CD1c-positive myeloid dendritic cell (primary cell): ENCODE measurements around the gene TMEM203.

Experiments
- DNase-seq: peaks from one replicate; pipeline ENCODE4 v3.0.0-alpha.2; 2016; ENCODE audit errors: extremely low spot score

TMEM203 gene

DNA sequence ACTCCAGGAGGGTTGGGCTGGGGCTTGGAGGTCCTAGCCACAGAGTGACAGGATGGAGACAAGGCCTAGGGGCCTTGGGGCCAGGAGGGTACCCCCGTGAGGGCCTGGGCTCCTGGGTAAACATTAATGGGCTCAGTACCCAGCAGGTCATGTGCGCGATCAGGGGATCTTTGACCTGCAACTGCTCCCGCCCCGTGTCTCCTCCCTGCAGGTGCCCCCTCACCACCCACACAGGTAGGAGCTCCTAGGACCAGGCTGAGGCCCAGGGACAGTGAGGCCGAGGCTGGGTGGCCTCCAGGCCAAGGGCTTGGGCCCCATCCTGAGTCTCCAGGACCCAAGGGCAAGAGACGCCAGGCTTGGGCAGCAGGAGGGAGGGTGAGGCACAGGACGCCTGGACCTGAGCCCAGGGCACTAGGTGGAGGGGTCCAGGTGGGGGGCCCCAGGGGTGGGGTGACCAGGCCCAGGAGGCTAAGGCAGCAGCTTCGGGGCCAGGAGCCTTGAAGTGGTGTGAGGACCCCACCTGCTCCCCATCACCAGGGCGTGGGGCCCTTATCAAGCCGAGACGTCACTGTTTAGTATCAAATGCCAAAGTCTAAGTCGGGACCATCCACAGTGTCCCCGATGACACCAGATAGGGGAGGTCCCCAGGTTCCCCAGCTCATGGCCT lies 25.4 kb upstream of the TMEM203 start, which contains the start of gene SLC34A3:
Gene SLC34A3 (plus strand): TSS at position 197 of the 667 bp plus-strand sequence. CDS start 802 bp downstream, outside the sequence.
- DNase-seq = no peak

DNA sequence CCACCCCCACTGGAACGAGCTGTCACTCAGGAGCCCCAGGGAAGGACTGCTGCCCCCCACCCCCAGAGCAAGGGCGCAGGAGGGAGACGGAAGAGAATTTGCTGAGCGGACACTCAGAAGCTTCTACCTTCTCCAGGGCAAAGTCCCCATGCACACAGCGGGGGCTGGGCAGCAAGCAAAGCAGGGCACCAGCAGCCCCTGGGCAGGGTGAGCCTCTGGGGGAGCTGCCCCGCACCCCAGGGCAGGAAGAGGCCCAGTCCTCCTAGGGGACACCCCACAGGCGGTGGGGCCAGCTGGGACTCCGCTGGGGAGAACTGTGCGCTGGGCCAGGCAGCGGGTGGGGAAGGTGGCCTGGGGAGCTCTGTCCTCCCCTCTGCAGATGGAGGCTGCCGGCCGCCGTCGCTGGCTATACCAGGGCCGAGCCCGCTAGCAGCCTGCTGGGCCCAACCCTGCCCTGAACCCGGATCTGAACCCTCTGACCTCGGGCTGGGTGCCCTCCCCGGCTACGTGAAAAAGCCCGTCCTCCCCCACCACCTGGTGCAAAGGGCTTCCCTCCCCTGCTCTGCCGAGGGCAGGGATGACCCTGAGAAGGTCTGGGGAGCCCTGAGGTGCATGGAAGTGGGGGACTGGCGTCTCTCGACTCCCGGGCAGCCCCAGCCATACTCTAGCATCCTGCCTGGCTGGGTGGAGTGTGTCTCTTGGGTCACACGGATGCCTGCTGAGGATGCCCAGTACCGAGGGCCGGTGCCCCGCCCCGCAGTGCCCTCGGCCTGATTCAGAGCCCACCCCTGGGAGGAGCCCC lies 24.7 kb upstream of the TMEM203 start:
- no peak for DNase-seq

DNA sequence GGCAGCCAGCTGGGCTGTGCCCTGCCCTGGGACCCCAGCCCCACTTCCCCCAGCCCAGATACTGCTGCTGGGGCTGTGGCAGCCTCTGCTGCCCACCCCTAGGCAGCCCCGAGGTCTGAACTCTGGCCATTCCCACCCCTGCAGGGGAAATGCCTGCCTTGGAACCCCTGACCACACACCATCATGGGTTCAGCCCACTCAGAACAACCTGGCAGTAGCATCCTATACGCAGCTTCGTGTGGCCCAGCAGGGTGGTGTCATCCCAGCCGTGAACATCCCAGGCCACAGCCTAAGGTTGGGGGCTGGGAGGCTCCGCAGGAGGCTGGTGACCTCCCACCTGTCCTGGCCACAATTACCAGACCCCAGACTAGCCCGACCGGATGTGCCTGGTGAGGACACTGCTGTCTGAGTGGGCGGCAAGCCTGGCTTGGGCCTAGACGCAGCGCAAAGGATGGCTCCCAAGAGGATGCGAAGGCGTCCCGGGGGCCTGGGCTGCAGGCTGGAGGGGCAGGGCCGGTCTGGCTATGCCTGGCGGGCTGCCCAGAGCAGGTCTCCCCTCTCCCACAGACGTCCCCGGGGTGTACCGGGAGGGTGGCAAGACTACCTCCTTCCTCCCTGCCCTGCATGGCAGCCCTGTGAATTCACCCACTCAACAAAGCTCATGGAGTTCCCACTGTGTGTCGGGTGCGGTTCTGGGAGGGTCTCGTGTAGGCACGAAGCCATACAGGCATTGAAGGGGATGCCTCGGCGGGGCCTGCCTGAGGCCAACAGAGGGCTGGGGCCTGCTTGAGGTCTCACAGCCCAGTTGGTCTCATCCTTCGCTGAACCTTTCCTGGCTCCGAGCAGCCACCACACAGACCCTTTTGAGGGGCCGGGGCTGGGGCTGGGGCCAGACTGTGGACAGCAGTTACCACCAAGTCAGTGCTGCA lies 23.8 kb upstream of the TMEM203 start:
- DNase-seq = no peak

DNA sequence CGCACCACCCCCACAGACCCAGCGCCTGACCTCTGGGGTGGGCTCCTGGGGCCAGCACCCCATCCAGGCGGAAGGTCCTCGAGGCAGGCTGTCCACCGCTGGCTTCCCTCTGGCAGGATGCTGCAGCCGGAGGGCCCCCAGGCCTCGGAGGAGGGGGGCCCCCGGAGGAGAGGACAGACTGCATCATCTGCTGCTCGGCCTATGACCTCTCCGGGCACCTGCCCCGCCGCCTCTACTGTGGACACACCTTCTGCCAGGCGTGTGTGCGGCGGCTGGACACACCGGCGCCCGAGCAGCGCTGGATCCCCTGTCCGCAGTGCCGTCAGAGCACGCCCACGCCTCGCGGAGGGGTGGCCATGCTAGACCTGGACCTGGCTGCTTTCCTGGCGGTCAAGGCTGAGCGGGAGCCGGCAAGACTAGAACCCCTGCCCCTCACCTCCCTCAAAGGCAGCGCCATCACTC lies 23.1 kb upstream of the TMEM203 start:
- DNase-seq = no peak

DNA sequence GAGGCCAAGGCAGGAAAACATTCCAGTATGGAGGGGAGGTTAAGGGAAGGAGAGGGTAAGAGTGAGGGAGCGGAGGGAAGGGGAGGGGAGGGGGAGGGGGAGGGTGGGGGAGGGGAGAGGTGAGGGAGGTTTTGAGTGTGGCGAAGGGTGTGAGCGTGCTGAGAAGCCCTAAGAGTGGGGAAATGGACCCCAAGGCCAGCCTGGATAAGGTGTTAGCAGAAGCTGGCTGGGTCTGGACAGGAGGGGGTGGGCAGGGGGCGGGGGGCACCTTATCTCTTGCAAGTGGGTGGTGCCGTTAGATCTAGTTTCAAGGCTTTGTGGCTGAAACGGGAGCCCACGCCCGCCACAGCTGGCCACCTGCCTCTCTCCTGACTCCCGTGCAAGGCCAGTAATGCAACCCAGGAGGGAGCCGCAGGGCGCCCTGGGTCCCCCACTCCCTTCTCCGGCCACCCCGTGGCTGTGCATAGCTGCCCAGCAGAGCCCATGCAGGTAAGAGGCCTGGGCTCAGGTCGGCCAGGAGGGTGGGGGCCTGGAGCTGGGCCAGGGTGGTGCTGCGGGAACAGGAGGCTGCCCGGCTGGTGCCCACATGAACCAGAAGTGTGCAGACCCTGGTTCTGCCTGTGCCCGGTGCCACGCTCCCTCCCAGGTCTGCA lies 22.5 kb upstream of the TMEM203 start:
- no peak for DNase-seq

DNA sequence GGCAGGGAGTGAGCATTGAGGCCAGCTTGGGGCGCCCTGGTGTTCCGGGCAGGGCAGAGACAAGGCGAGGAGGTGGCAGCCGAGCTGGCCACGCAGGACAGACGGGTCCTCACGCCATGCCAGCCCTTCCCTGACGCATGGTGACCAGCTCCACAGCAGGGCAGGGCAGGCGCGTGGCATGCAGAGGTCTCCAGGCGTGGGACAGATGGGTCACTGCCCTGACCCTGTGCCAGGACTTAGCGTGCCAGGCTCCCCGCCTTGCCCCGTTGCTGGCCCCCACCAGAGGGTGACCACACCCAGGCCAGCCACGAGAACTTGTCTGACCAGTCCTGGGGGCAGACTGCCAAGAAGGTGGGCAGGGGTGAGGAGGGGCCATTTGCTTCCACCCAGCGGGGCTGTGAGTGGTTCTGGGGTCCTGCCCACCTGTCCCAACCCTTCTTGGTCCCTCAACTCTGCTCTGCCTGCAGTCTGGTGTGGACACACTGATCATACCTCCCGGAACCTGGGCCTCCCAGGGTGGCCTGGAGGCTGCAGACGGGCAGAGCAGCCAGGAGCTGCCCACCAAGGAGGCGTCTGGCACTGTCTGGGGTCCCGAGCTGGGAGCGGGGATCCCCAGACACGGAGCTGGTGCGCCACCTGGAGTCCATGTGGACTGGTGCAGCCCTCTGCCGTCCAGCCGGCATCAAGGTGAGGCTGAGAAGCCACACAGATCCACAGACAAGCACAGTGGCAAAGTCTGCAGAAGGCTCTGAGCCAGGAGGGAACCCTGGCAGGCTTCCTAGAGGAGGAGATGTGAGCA lies 21.8 kb upstream of the TMEM203 start, which contains the start of gene RNF224:
Gene RNF224 (plus strand): TSS at position 449 of the 799 bp plus-strand sequence. CDS start 834 bp downstream, outside the sequence.
- peak; percentile 79 for DNase-seq

DNA sequence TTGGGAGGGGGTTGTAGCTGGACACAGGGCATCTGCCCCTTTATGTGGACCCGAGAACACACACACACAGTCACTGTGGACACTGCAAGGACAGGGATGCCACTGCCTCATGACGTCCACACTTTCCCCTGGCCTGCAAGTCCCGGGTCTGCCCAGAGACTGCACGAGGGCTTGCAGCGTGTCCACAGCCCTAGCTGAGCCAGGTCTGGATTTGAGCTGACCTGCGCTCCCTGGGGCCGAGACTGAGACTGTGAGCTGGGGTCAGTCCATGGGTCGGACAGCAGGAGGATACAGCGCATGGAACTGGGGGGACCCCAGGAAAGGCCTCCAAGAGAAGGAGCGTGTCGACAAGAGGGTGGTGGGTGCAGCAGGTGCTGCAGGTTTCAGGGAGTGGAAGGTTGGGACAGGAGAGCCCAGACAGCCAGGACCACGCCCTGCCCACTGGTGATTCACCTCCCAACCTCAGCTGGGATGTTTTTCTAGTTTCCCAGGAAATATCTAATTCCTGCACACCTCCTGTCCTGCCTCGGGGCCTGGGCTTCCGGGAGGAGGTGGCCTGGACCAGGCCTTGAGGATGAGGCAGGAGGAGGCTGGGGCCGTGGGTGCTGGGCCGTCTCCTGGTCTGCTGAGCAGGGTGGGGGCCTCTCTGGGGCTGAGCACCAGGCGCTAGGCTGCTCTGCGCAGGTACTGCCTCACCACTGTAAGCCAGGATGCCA lies 21.0 kb upstream of the TMEM203 start:
- no peak for DNase-seq

DNA sequence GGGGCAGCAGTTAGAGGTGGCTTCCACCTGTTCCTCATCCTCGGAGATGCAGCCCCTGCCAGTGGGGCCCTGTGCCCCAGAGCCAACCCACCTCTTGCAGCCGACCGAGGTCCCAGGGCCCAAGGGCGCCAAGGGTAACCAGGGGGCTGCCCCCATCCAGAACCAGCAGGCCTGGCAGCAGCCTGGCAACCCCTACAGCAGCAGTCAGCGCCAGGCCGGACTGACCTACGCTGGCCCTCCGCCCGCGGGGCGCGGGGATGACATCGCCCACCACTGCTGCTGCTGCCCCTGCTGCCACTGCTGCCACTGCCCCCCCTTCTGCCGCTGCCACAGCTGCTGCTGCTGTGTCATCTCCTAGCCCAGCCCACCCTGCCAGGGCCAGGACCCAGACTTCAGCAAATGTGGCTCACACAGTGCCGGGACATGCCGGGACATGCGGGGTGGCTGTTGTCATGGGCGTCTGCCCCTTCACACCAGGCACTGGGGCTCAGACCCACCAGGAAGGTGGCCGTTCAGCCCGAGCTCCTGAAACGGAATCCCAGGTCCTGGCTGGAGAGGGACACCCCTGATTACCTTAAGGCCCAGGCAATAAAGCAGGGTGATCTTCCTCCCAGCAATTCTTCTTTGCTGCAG lies 20.4 kb upstream of the TMEM203 start:
- no peak for DNase-seq

DNA sequence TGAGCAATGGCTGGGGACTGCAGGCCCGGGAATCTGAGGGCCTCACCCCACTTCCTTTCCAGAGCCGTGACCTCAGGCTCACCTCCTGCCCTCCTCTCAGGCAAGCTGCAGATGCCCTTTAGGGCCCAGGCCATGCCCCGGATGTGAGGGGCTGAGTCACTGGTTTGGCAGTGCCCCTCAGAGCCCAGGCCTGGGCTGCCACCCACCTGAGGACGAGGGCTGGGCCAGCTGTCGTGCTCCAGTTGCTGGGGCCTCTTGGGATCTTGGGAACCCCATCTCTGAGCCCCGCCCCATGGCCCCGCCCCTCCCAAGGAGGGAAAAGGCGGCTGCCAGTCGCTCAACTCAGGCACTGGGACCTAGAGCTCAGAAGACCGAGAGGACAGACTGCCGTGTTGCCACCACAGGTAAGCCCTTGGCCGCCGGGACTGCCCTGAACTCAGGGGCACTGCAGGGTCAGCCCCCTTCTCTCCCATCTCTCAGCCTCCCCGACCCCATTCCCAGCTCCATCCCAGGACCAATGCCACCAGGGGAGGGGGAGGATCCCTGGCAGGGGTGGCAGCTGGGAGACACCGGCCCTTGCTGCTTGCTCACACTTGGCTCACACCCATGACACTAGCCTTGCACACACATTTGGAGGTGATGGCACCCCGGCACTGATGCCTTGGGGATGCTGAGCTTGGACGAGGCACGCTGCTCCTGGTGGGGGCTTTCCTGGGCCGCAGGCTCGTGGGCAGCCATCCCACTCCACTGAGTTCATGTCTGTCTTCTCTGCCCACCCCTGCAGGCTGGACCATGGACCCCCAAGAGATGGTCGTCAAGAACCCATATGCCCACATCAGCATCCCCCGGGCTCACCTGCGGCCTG lies 19.6 kb upstream of the TMEM203 start, which contains the start of gene CYSRT1:
Gene CYSRT1 (plus strand): TSS at position 345 of the 865 bp plus-strand sequence. CDS start 448 bp downstream, at position 793.
- peak; percentile 42 for DNase-seq

DNA sequence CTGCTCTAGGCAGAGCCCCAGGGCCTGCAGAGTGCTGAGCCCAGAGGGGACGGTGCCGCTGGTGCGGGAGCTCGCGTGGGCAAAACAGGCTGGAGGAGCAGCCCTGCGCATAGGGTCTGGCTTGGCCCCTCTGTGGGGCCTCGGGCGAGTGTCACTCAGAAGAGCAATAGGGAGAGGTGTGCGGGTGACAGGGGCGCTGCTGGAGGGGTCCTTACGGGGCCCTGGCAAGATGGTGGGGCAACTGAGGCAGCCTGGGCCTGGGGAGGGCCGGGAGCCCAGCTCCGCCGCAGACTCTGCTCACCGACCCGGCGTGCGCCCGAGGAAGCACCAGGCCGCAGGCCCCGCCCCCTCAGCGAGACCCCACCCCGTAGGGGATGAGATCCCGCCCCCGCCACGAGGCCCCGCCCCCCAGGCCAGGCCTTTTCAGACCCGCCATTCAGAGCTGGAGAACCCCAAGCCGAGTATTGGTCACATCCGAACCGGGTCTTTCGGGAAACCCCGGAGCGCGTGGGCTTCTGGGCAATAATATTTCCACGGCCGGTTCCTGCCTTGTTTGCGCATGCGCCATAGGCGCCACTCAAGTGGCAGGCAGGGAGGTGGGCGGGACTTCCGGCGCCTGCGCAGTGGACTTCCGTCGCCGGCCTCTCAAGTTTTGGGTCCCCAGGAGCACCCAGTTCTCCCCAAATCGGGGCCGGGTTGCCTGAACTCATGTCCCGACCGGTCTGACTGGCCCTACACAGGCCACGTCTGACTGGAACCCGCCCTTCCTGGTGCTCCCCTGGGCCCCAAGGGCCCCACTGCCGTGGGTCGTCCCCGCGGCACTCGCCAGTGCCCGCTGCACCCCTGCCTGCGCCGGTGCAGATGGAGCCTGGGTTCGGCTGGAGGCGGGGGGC lies 17.9 kb upstream of the TMEM203 start:
- DNase-seq = peak; percentile 100

DNA sequence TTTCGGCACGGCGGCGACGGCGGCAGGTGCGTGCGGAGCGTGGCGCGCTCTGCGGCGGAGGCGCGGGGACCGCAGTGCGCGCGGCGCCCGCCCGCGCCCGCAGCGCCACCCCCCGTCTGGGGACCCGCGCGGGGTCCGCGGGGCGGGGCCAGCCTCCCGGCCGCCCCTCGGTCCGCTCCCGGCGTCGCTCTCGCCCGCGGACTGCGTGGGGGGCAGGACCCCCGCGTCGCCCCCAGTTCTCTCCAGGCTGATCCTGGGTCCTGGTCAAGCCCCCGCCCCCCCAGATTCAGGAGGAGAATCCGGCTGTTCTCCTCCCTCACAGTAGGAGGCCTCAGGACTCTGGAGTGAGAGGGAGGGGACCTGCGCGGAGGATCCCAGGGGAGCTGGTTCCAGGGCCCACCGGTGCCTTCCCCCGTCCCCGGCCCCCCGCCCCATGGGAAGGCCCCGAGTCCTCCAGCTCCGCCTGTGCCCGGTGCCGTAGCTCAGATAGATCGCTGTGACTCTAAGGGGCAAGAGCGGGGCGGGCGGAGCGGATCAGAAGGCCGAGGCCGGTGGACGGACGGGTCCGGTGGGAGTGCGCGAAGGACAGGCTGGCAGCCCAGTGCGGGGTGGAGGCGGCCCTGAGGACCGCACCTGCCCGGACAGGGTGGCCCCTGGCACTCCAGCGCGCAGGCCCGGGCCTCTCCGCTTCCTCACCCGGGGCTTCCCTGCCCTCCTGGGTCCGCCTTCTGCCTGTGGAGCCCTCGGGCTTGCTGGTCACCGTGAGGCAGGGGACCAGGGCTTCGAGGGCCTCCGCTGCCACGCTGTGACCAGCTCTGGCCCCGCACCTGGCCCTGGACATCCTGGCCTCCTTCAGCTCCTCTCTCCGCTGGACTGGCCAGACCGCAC lies 17.0 kb upstream of the TMEM203 start, which contains the start of gene RNF208:
Gene RNF208 (minus strand): TSS at position 51 of the 888 bp plus-strand sequence. CDS start 1,028 bp downstream, outside the sequence.
- no peak for DNase-seq

DNA sequence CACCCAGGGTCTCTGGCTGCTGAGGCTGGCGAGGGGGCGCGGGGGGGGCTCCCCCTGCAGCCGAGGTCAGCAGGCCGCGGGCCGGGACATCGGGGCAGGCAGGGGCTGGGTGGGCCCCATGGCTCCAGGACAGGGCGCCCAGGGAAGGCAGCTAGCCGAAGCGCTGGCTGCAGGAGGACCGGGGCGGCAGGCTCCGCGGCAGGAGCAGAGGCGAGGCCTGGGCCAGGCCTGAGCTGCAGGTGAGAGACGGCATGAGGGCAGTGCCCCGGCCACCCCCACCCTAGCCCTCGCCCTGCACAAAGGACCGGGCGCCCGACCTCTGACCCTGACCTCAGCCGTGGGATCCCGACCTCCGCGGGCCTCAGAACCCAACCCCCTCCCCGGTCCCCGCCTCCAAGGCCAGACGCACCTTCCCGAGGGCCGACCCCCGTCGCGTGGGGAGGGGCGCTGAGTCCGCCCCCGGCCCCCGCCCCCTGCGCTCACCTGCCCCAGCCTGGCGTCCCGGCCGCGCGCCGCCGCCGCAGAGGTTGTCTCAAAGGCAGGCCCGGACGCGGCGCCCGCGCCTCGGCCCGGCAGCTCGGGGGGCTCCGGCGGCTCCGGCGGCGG lies 16.2 kb upstream of the TMEM203 start:
- DNase-seq = no peak

DNA sequence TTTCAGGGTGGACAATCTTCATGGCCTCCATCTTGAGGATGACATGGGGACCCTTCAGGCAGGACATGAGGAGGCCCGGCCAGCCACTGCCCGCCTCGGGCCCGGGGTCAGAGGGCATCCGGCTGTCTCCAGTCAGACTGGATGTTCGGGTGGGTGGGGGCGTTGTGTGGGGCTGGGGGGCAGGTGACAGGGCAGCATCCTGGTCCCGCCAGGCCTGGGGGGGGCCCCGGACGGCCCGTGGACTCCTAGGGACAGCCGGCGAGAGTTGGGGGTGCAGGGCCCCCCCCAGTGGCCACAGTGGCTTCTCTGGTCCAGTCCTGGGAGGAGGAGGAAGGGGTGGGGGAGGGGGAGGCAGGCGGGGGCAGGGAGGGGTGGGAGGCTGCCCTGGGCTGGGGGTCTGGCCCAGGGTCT lies 15.7 kb upstream of the TMEM203 start:
- no peak for DNase-seq

DNA sequence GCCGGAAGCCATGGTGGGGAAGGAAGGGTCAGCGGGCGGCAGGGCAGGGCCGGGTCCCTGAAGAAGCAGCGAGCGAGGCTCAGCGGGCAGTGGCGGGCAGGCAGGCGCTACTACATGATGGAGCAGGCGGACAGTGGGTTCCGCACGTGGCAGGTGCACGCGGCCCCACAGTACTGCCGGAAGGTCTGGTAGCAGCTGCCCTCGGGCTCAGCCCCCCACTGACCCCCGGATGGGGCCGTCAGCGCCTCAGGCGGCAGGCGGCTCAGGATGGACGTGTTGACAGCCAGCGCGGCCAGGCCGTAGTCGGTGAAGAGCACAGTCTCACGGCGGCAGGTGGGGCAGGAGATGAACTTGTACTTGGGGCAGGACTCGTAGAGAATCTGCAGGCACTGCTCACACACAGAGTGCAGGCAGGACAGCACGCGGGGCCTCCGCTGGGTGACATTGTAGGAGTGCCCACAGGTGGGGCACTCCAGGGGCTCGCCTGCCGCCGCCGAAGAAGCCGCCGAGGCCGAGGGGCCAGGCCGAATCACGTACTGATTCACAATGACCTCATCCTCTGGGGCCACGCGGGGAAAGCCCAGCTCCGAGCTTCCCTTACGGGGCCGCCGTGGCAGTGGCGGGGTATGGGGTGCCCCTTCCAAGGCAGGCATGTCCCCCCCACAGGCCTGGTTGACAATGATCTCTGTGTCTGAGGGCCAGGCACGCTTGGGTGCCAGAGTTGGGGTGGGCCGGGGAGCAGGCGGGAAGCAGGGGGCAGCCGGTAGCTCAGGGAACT lies 15.1 kb upstream of the TMEM203 start:
- DNase-seq = no peak
